Spinal cord (tissue), 10 donors: ENCODE results near the gene BAZ1B. TPM values are rescaled to one million over a fixed set of nuclear protein-coding genes. Genes with fewer than 3 reads are reported as not detected.
"Not testable (repeated sequence)": the region's sequence is repeated elsewhere in the genome, so short reads cannot be mapped to it uniquely, and the experiment has no call there.

ENCODE experiments used
- DNase-seq, 6 donors: peaks; one replicate each; pipeline versions ENCODE4 v3.0.0 to v3.0.0-alpha.2; 2013 to 2015; ENCODE audit warnings: low spot score in 6 of 6, low read depth in 4 of 6
- H3K27ac ChIP-seq: one replicate; pipeline ENCODE4 v1.5.1; 2013; ENCODE audit warnings: low read depth, low read length, control low read depth
- H3K27me3 ChIP-seq: one replicate; pipeline ENCODE4 v1.6.1; 2013; ENCODE audit warnings: low read length; ENCODE audit not compliant: control insufficient read depth, insufficient read depth
- H3K36me3 ChIP-seq: one replicate; pipeline ENCODE4 v1.6.1; 2013; ENCODE audit warnings: low read length; ENCODE audit not compliant: control insufficient read depth, insufficient read depth
- H3K4me1 ChIP-seq: one replicate; pipeline ENCODE4 v1.6.1; 2013; ENCODE audit warnings: low read length; ENCODE audit not compliant: control insufficient read depth, insufficient read depth
- H3K4me3 ChIP-seq: one replicate; pipeline ENCODE4 v1.5.1; 2013; ENCODE audit warnings: low read depth, low read length, control low read depth
- H3K9me3 ChIP-seq: one replicate; pipeline ENCODE4 v1.6.1; 2013; ENCODE audit warnings: low read length; ENCODE audit not compliant: control insufficient read depth, insufficient read depth
- whole genome bisulfite sequencing: methylation state at CpG from one replicate; pipeline ENCODE4 v1.1.5; 2013; ENCODE audit warnings: missing lambda C conversion rate; ENCODE audit not compliant: insufficient coverage; 5-methylcytosine and 5-hydroxymethylcytosine counted together
- polyA plus RNA-seq, 2 donors: library from polyadenylated mRNA; unstranded; fragments of 120-200 nt; gene quantifications; one replicate each; pipeline ENCODE4 v1.2.1, GENCODE V29; 2013; ENCODE audit not compliant: insufficient read length in 2 of 2
- total RNA-seq, 2 donors: library from RNA; depleted of rRNA in 1 of 2; stranded (reverse); fragments of 120-200 nt in 1 of 2; fragments of >200 nt in 1 of 2; gene quantifications; one replicate each; pipeline versions ENCODE4 v1.2.3 to v1.2.4, GENCODE V29; 2013 to 2014
- donor health status: healthy.

BAZ1B gene
- total and polyA plus RNA-seq, 4 donors = 42.8 to 63.9 (median 50.1) TPM

DNA sequence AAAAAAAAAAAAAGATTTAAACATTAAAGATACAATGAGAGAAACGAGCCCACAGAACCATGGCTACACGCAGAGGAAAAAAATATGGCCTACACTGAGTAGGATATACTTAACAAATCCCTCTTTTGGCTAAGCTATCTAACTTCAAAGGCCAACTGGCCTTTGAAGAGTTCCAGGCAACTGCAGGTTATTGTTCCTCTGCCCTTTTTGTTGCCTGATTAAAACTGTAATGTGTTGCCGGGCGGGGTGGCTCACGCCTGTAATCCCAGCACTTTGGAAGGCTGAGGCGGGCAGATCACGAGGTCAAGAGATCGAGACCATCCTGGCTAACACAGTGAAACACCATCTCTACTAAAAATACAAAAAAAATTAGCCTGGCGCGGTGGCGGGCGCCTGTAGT lies 40.6 kb downstream of the BAZ1B start:
- H3K4me3 ChIP-seq, H3K4me1 ChIP-seq, DNase-seq, H3K27ac ChIP-seq, H3K27me3 ChIP-seq, H3K9me3 ChIP-seq: not testable (repeated sequence)
- H3K36me3 ChIP-seq = peaks cover 50% of the 10 kb centered on the region
- 95% methylated on average over 7 of the region's 12 CpGs for WGBS

DNA sequence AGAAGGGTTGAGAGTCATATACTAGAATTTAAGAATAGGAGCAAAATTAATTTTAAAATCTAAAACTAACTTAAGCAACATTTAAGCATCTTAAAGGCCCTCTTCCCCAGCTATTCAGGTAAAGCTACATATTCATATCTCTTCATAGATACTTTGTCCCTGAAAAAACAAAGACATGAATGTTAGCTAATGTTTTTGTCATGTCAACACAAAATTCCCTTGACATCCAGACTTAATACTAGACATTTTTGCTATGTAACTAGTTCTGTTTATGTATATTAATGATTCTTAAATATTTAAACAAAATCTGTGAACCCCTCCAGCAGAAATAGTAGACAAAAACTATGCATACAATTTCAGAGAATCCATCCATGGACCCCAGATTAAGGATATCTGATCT lies 43.5 kb downstream of the BAZ1B start:
- peaks cover 47% of the 10 kb centered on the region for H3K36me3 ChIP-seq
- H3K4me1 ChIP-seq = no peaks in the 10 kb centered on the region

DNA sequence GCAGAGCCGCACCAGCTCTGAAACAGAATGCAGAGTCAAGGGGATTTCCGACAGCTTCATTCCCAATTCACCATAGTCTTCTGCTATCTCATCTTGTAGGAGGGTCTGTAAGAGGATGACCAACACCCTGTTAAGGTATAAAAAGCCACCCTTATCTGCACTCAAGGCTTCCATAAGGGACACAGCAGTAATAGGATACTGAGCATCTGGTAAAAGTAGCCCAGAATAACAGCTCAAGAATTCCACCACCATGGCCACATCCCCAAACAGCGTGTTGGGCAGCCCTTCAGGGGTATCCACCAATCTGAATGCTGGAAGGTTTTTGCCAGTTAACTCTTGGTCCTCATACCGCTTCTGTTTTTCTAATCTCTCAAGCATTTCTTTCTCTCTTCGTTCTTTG lies 44.7 kb downstream of the BAZ1B start:
- Histone ChIP-seq H3K27ac (no peak overlapping the region), H3K36me3 (peaks cover 50% of the 10 kb centered on the region), H3K4me3 (no peak overlapping the region), H3K4me1 (no peaks in the 10 kb centered on the region), H3K27me3 (no peaks in the 10 kb centered on the region), H3K9me3 (no peaks in the 10 kb centered on the region)
- DNase-seq = no peak
- 98% methylated on average over 3 of the region's 5 CpGs for WGBS

More for the DNA sequence above, 43.5 kb downstream of the BAZ1B start:
- Histone ChIP-seq H3K27ac (no peak overlapping the region), H3K4me3 (no peak overlapping the region), H3K9me3 (no peaks in the 10 kb centered on the region), H3K27me3 (no peaks in the 10 kb centered on the region)
- no peak for DNase-seq

DNA sequence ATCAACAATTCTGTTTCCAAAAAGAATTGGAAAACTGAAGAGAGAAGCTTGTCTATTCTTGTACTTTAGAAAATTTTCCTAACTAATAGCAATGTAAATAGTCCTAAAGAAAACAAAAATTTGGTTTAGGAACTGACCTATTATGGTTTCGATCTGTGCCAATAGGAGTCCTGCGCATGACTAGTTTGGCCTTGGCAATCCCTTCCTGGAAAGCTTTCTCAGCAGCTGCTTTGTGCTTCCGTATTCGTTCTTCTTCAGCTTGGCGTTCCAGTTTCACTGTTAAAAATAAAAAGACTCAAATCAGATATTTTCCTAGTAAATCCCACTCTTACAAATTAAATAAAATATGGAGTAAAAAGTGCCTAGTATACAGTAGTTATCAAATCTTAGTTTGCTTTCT lies 51.9 kb downstream of the BAZ1B start:
- no peak overlapping the region for H3K27ac ChIP-seq
- DNase-seq = no peak
- 100% methylated on average over 2 of the region's 5 CpGs for WGBS
- H3K4me1 ChIP-seq = no peaks in the 10 kb centered on the region
- no peaks in the 10 kb centered on the region for H3K9me3 ChIP-seq
- H3K27me3 ChIP-seq = no peaks in the 10 kb centered on the region
- peaks cover 33% of the 10 kb centered on the region for H3K36me3 ChIP-seq
- no peak overlapping the region for H3K4me3 ChIP-seq

DNA sequence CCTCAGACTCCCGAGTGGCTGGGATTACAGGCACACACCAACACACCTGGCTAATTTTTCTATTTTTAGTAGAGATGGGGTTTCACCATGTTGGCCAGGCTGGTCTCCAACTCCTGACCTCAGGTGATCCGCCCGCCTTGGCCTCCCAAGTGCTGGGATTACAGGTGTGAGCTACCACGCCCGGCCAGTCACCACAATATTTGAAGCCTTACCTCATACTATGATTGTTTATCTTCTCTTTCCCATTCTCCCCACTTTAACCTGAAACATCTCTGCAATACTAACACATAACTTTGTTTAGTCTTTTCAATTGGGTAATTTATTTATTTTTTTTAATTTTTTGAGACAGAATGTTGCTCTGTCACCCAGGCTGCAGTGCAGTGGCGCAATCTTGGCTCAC lies 55.0 kb downstream of the BAZ1B start:
- not testable (repeated sequence) for H3K4me3 ChIP-seq, H3K4me1 ChIP-seq, H3K27me3 ChIP-seq, H3K9me3 ChIP-seq, H3K27ac ChIP-seq, DNase-seq
- WGBS = 96% methylated on average over 4 of the region's 6 CpGs
- peaks cover 43% of the 10 kb centered on the region for H3K36me3 ChIP-seq

DNA sequence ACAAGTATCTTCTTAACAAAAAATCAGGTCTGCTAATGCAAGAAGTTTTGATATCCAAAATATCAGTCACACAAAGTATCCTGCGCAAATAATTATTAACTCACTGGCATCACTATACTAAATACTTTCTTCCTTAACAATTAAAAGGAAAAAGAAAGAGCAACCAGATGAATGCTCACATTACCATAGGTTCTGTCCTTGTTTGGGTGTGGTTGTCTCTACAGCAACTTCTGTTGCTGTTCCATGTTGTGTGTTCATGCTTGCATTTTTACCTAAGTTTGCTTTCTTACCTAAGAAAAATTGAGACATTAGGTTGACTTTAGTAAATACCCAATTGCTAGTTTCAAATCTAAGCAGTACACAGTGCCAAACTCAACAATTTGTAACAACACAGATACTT lies 56.0 kb downstream of the BAZ1B start:
- H3K36me3 ChIP-seq = peaks cover 47% of the 10 kb centered on the region
- no peaks in the 10 kb centered on the region for H3K27me3 ChIP-seq
- H3K4me1 ChIP-seq = no peaks in the 10 kb centered on the region
- H3K27ac ChIP-seq = no peak overlapping the region
- no CpG with 5 or more reads among the region's 1 CpG for WGBS
- no peak for DNase-seq
- H3K4me3 ChIP-seq = no peak overlapping the region
- H3K9me3 ChIP-seq = no peaks in the 10 kb centered on the region

DNA sequence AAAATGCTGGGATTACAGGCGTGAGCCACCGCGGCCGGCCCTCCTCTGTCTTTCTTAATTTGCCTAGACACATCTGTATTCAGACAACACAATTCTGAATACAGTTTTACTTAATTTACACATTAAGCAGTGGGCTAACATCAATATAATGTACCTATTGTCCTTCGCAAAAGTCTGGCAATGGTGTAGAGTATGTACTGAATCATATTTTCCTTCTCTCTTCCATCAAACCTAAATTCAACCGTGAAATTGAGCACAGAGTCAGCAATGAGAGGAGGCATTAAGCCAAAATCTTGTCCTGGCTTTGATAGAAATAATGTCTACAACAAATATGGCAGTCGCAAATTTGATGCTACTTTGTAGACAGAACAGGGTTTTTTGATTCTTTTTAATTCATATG lies 58.1 kb downstream of the BAZ1B start:
- Histone ChIP-seq H3K27ac (no peak overlapping the region), H3K4me1 (no peaks in the 10 kb centered on the region), H3K36me3 (peaks cover 56% of the 10 kb centered on the region), H3K27me3 (no peaks in the 10 kb centered on the region), H3K9me3 (no peaks in the 10 kb centered on the region), H3K4me3 (no peak overlapping the region)
- no peak for DNase-seq
- 98% methylated on average over 4 of the region's 7 CpGs for WGBS

GRCh38 chr7:73463260-73463659 lies 58.8 kb downstream of the BAZ1B start:
- DNase-seq = no peak
- Histone ChIP-seq H3K27ac (no peak overlapping the region), H3K36me3 (peaks cover 59% of the 10 kb centered on the region), H3K9me3 (no peaks in the 10 kb centered on the region), H3K4me3 (no peak overlapping the region), H3K4me1 (no peaks in the 10 kb centered on the region), H3K27me3 (no peaks in the 10 kb centered on the region)
- WGBS = 100% methylated on average over 1 of the region's 3 CpGs

GRCh38 chr7:73461782-73462285 lies 60.3 kb downstream of the BAZ1B start:
- H3K4me1 ChIP-seq = no peaks in the 10 kb centered on the region
- WGBS = 97% methylated on average over 3 of the region's 3 CpGs
- no peaks in the 10 kb centered on the region for H3K27me3 ChIP-seq
- no peak overlapping the region for H3K4me3 ChIP-seq
- peaks cover 62% of the 10 kb centered on the region for H3K36me3 ChIP-seq
- no peak overlapping the region for H3K27ac ChIP-seq
- no peaks in the 10 kb centered on the region for H3K9me3 ChIP-seq
- DNase-seq = no peak

- H3K9me3 ChIP-seq = no peaks in the 10 kb centered on the region
- peaks cover 52% of the 10 kb centered on the region for H3K36me3 ChIP-seq
Observed at GRCh38 chr7:73454424-73454823, 67.7 kb downstream of the BAZ1B start.

More at GRCh38 chr7:73454424-73454823, 67.7 kb downstream of the BAZ1B start:
- DNase-seq = no peak
- no peaks in the 10 kb centered on the region for H3K27me3 ChIP-seq
- 100% methylated on average over 2 of the region's 3 CpGs for WGBS
- no peak overlapping the region for H3K4me3 ChIP-seq
- H3K4me1 ChIP-seq = no peaks in the 10 kb centered on the region
- H3K27ac ChIP-seq = no peak overlapping the region
